Peyer's patch (tissue), 4 donors: ENCODE results near the gene ZNF778. TPM values are rescaled to one million over a fixed set of nuclear protein-coding genes. Genes with fewer than 3 reads are reported as not detected.
"Not testable (repeated sequence)": the region's sequence is repeated elsewhere in the genome, so short reads cannot be mapped to it uniquely, and the experiment has no call there.

Experiments used
- DNase-seq, 3 donors: peaks; one replicate each; pipeline ENCODE4 v3.0.0-alpha.2; 2017 to 2019
- H3K27ac ChIP-seq, 4 donors: fragments of 200-600 bp; sonication (generic); one replicate each; pipeline ENCODE4 v1.5.1; 2016 to 2019
- H3K27me3 ChIP-seq, 2 donors: fragments of 200-600 bp; sonication (generic); one replicate each; pipeline ENCODE4 v1.5.1; 2019
- H3K36me3 ChIP-seq, 3 donors: fragments of 200-600 bp; sonication (generic); one replicate each; pipeline ENCODE4 v1.5.1; 2016 to 2019
- H3K4me1 ChIP-seq, 4 donors: fragments of 200-600 bp; sonication (generic); one replicate each; pipeline ENCODE4 v1.5.1; 2016 to 2019
- H3K4me3 ChIP-seq, 4 donors: fragments of 200-600 bp; sonication (generic); 1 replicate in 3 of 4; 2 replicates in 1 of 4; pipeline ENCODE4 v1.5.1; 2016 to 2019; ENCODE audit warnings: mild to moderate bottlenecking in 1 of 4
- H3K9me3 ChIP-seq, 4 donors: fragments of 200-600 bp; sonication (generic); one replicate each; pipeline ENCODE4 v1.5.1; 2016 to 2019; ENCODE audit warnings: mild to moderate bottlenecking in 1 of 4
- CTCF ChIP-seq, 6 experiments: fragments of 450-650 bp in 4 of 6; fragments of 200-600 bp in 2 of 6; sonication (generic) in 1 of 6; IDR thresholded peaks; one replicate each; pipeline ENCODE4 v1.5.1; 2017 to 2019; ENCODE audit warnings: antibody characterized with exemption in 6 of 6, mild to moderate bottlenecking in 3 of 6, moderate library complexity in 1 of 6
- POLR2A ChIP-seq, 2 donors: fragments of 450-650 bp; IDR thresholded peaks; one replicate each; pipeline ENCODE4 v1.5.1; 2017; ENCODE audit warnings: antibody characterized with exemption in 2 of 2, mild to moderate bottlenecking in 2 of 2, moderate library complexity in 2 of 2
- total RNA-seq, 4 donors: library from RNA; depleted of rRNA; stranded (reverse); fragments of >200 nt; gene quantifications; one replicate each; pipeline ENCODE4 v1.1.0, GENCODE V29; 2016

The ZNF778 gene
- total RNA-seq, 4 donors from 2014 or later, result 4.1 to 16.9 (median 10.7) TPM

GRCh38 chr16:89241187-89242007 is 23.9 kb downstream of the ZNF778 start:
- peaks cover 0 to 5% (median 2%) of the 10 kb centered on the region in 4 donors for H3K4me1 ChIP-seq
- H3K27me3 ChIP-seq, result no peaks in the 10 kb centered on the region
- TF ChIP-seq CTCF (IDR thresholded peaks at IDR 0.05) (no peak), POLR2A (IDR thresholded peaks at IDR 0.05) (peak; percentile 77)
- peak overlapping the region; percentile 47 to 93 (median 64) for H3K4me3 ChIP-seq
- H3K36me3 ChIP-seq, result no peaks in the 10 kb centered on the region
- H3K9me3 ChIP-seq, result no peaks in the 10 kb centered on the region
- peak; percentile 70 to 85 (median 80) for DNase-seq
- peak overlapping the region; percentile 88 to 98 (median 93) for H3K27ac ChIP-seq

GRCh38 chr16:89242795-89243200 is 25.3 kb downstream of the ZNF778 start:
- H3K9me3 ChIP-seq, result peaks cover 0 to 5% (median 0%) of the 10 kb centered on the region in 4 donors
- peaks cover 6 to 14% (median 9%) of the 10 kb centered on the region in 4 donors for H3K4me1 ChIP-seq
- TF ChIP-seq POLR2A (IDR thresholded peaks at IDR 0.05) (no peak), CTCF (IDR thresholded peaks at IDR 0.05) (no peak)
- no peak overlapping the region for H3K4me3 ChIP-seq
- H3K36me3 ChIP-seq, result no peaks in the 10 kb centered on the region
- DNase-seq, result no peak
- H3K27ac ChIP-seq, result no peak overlapping the region
- no peaks in the 10 kb centered on the region for H3K27me3 ChIP-seq

GRCh38 chr16:89243664-89244063 is 26.2 kb downstream of the ZNF778 start:
- no peaks in the 10 kb centered on the region for H3K36me3 ChIP-seq
- H3K4me1 ChIP-seq, result peaks cover 6 to 19% (median 9%) of the 10 kb centered on the region in 4 donors
- no peak for TF ChIP-seq POLR2A (IDR thresholded peaks at IDR 0.05)
- TF ChIP-seq CTCF (IDR thresholded peaks at IDR 0.05), result no peak
- peaks cover 0 to 5% (median 0%) of the 10 kb centered on the region in 4 donors for H3K9me3 ChIP-seq
- H3K27ac ChIP-seq, result no peak overlapping the region
- DNase-seq, result no peak
- no peaks in the 10 kb centered on the region for H3K27me3 ChIP-seq
- H3K4me3 ChIP-seq, result no peak overlapping the region

- H3K4me1 ChIP-seq, result peaks cover 6 to 19% (median 9%) of the 10 kb centered on the region in 4 donors
- not testable (repeated sequence) for H3K27ac ChIP-seq, H3K27me3 ChIP-seq, H3K36me3 ChIP-seq, H3K9me3 ChIP-seq, DNase-seq, H3K4me3 ChIP-seq
Measured at GRCh38 chr16:89244264-89244663, 26.8 kb downstream of the ZNF778 start.

GRCh38 chr16:89244754-89245153 is 27.3 kb downstream of the ZNF778 start:
- H3K9me3 ChIP-seq, result peaks cover 0 to 5% (median 0%) of the 10 kb centered on the region in 4 donors
- no peak overlapping the region for H3K27ac ChIP-seq

More at GRCh38 chr16:89244754-89245153, 27.3 kb downstream of the ZNF778 start:
- peaks cover 6 to 19% (median 9%) of the 10 kb centered on the region in 4 donors for H3K4me1 ChIP-seq
- H3K36me3 ChIP-seq, result no peaks in the 10 kb centered on the region
- no peak overlapping the region for H3K4me3 ChIP-seq
- no peak for TF ChIP-seq POLR2A (IDR thresholded peaks at IDR 0.05)
- TF ChIP-seq CTCF (IDR thresholded peaks at IDR 0.05), result no peak
- no peak for DNase-seq
- H3K27me3 ChIP-seq, result no peaks in the 10 kb centered on the region
